ENCODE measurements around the gene NCAPH2. TPM values are rescaled to one million over a fixed set of nuclear protein-coding genes. Genes with fewer than 3 reads are reported as not detected.

NCAPH2 gene
- total and polyA plus RNA-seq, 3 experiments from 2014 or later, result 36.5 to 165 (median 155) TPM

DNA sequence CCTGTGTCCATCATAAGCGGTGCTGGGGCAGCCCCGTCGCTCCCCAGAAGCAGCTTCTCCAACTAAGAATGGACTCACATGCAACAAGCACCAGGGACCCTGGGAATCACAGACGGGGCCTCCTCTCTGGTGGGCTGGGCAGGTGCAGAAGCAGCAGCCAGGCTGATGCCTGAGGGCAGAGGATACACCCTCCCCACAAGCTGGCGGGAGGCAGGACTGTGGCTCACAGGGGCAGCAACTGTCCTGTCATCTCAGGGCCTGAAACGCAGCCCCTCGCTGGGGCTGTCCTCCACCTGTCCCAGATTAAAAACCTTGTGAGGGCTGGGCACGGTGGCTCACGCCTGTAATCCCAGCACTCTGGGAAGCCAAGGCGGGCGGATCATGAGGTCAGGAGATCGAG, 30.1 kb upstream of the NCAPH2 start:
- H3K9me3 ChIP-seq (ENCODE audit: low read length), result no peaks in the 10 kb centered on the region
- Mint-ChIP-seq H3K4me1 (peaks cover 21 to 26% (median 22%) of the 10 kb centered on the region in 3 donors), H3K27me3 (no peaks in the 10 kb centered on the region), H3K27ac (peak overlapping the region in 2 of 8 donors; percentile 79 to 91), H3K9me3 (no peaks in the 10 kb centered on the region), H3K4me3 (peak overlapping the region in 3 of 7 donors; percentile 23 to 87 (median 45)), H3K36me3 (peaks cover 0 to 11% (median 0%) of the 10 kb centered on the region in 3 donors)
- no peaks in the 10 kb centered on the region for H3K27me3 ChIP-seq (ENCODE audit: insufficient read depth, low read length, poor library complexity, severe bottlenecking)
- ChIA-PET POLR2A (no interaction called here), CTCF (interaction anchor here (1.1 to 1.4 kb wide), 2 partner anchors 30 to 48 kb away, joined by 3 read pairs; partner anchors contain the start of genes LMF2 and SCO2)
- no peak overlapping the region for H3K4me3 ChIP-seq (ENCODE audit: low read length)
- no peak overlapping the region for H3K27ac ChIP-seq (ENCODE audit: low read depth, low read length)
- no peak for DNase-seq
- peaks cover 17% of the 10 kb centered on the region for H3K4me1 ChIP-seq (ENCODE audit: insufficient read depth, low read length)
- no peaks in the 10 kb centered on the region for H3K36me3 ChIP-seq (ENCODE audit: insufficient read depth, low read length)

DNA sequence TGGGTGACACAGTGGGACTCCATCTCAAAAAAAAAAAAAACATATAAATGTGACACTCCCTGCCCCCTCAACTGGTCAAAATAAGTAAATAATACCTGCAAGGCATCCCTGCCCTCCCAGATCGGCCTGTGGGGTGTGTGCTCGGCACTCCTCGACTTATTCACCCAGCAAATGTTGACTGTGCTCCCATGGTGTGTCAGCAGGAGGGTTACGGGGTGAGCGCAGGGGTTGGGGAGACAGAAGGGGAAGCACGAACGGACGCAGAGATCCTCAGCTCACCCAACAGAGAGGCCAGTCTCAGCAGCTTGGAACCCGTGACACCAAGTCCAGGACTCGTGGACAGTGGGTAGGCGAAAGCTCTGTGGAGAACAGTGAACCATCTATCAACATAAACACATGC, 28.3 kb upstream of the NCAPH2 start:
- no peaks in the 10 kb centered on the region for H3K27me3 ChIP-seq (ENCODE audit: insufficient read depth, low read length, poor library complexity, severe bottlenecking)
- Mint-ChIP-seq H3K9me3 (no peaks in the 10 kb centered on the region), H3K4me3 (peak overlapping the region; percentile 7 to 85 (median 72)), H3K27me3 (no peaks in the 10 kb centered on the region), H3K36me3 (no peaks in the 10 kb centered on the region), H3K4me1 (peaks cover 7 to 13% (median 9%) of the 10 kb centered on the region in 3 donors), H3K27ac (peak overlapping the region in 5 of 8 donors; percentile 23 to 81 (median 52))
- H3K27ac ChIP-seq (ENCODE audit: low read depth, low read length), result no peak overlapping the region
- H3K9me3 ChIP-seq (ENCODE audit: low read length), result no peaks in the 10 kb centered on the region
- ChIA-PET CTCF (interaction anchor here (0.7 to 2.1 kb wide), 4 partner anchors 10 to 138 kb away, joined by 3 to 6 read pairs (median 4); partner anchors contain the start of gene SCO2), POLR2A (interaction anchor here (1.0 kb wide), 1 partner anchor 10 kb away, joined by 3 read pairs; no protein-coding TSS in a partner anchor)
- no peaks in the 10 kb centered on the region for H3K36me3 ChIP-seq (ENCODE audit: insufficient read depth, low read length)
- H3K4me1 ChIP-seq (ENCODE audit: insufficient read depth, low read length), result peaks cover 5% of the 10 kb centered on the region
- H3K4me3 ChIP-seq (ENCODE audit: low read length), result no peak overlapping the region
- no peak for DNase-seq

DNA sequence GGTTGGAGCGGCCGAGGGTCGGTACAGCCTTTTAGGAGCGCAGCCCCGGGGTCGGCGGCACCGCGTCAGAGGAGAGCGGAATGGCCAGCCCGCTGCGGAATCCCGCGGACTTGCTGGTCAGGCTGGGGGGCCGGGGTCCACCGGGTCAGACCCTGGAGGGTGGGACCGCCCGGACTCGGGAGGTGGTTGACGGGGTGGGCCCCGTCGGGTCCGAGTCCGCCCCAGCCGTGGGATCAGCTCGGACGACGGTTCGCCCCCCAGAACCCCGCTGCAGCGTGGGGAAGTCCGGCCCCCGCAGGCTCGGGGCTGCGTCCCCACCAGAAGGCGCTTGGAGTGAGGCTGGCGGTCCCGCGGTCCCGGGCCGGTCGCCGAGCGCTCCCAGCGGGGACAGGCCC, 27.0 kb upstream of the NCAPH2 start:
- no peak for DNase-seq
- no peak overlapping the region for H3K4me3 ChIP-seq (ENCODE audit: low read length)
- peak overlapping the region in 6 of 7 donors; percentile 50 to 73 (median 62) for H3K4me3 Mint-ChIP-seq
- no peaks in the 10 kb centered on the region for H3K9me3 ChIP-seq (ENCODE audit: low read length)
- no peak overlapping the region for H3K27ac ChIP-seq (ENCODE audit: low read depth, low read length)
- no peaks in the 10 kb centered on the region for H3K27me3 ChIP-seq (ENCODE audit: insufficient read depth, low read length, poor library complexity, severe bottlenecking)
- POLR2A ChIA-PET, result interaction anchor here (0.7 to 1.0 kb wide), 2 partner anchors 11 to 44 kb away, joined by 5 to 6 read pairs; partner anchors contain the start of gene SCO2
- H3K9me3 Mint-ChIP-seq, result no peaks in the 10 kb centered on the region
- CTCF ChIA-PET, result interaction anchor here (2.1 kb wide), 1 partner anchor 45 kb away, joined by 5 read pairs; the partner anchor contains the start of gene SCO2
- peaks cover 7 to 8% (median 7%) of the 10 kb centered on the region in 3 donors for H3K4me1 Mint-ChIP-seq
- H3K36me3 ChIP-seq (ENCODE audit: insufficient read depth, low read length), result no peaks in the 10 kb centered on the region
- H3K36me3 Mint-ChIP-seq, result no peaks in the 10 kb centered on the region
- no peak overlapping the region for H3K27ac Mint-ChIP-seq
- H3K4me1 ChIP-seq (ENCODE audit: insufficient read depth, low read length), result no peaks in the 10 kb centered on the region
- peaks cover 2 to 7% of the 10 kb centered on the region in 2 donors for H3K27me3 Mint-ChIP-seq

DNA sequence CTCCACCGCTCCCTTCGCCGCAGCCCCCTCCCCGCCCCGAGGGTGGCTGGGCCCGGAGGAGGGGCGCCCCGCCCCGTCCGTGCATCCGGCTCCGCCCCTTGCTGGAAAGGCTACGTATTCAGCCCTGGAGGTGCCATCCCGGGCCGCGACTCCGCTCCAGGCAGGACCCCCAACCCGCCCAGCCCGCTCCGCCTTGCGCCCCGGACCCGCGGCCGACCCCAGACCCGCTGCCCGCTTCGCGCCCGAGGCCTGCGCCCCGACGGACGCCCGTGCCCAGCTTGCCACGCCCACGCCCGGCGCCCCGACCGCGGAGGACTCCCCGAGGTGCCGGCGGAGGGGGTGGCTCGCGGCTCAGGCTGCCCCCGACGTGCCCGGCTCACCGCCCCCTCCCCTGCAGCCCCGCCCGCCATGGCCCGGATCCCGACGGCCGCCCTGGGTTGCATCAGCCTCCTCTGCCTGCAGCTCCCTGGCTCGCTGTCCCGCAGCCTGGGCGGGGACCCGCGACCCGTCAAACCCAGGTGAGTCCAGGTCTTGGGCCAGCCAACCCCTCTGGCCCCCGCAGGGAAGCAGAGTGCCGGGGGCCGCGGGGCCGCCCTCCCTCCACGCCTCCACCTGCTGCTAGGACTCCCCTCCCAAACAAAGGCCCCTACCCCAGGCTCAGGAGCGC, 26.5 kb upstream of the NCAPH2 start, which contains the start of gene ADM2:
Gene ADM2 (plus strand): TSS at position 104 of the 667 bp plus-strand sequence. CDS start 305 bp downstream, at position 409.
- peaks cover 7 to 8% (median 7%) of the 10 kb centered on the region in 3 donors for H3K4me1 Mint-ChIP-seq
- no peaks in the 10 kb centered on the region for H3K36me3 Mint-ChIP-seq
- H3K27me3 ChIP-seq (ENCODE audit: insufficient read depth, low read length, poor library complexity, severe bottlenecking), result no peaks in the 10 kb centered on the region
- ChIA-PET POLR2A (interaction anchor here (0.7 to 1.0 kb wide), 2 partner anchors 11 to 44 kb away, joined by 5 to 6 read pairs; partner anchors contain the start of gene SCO2), CTCF (interaction anchor here (2.1 kb wide), 1 partner anchor 44 kb away, joined by 5 read pairs; the partner anchor contains the start of gene SCO2)
- H3K27me3 Mint-ChIP-seq, result peaks cover 4 to 11% of the 10 kb centered on the region in 2 donors
- H3K4me3 Mint-ChIP-seq, result peak within 1 kb of the TSS; percentile 70 to 85 (median 72)
- H3K4me1 ChIP-seq (ENCODE audit: insufficient read depth, low read length), result no peaks in the 10 kb centered on the region
- peak within 1 kb of the TSS; percentile 47 for H3K4me3 ChIP-seq (ENCODE audit: low read length)
- H3K9me3 Mint-ChIP-seq, result no peaks in the 10 kb centered on the region
- no peaks in the 10 kb centered on the region for H3K36me3 ChIP-seq (ENCODE audit: insufficient read depth, low read length)
- peak; percentile 56 to 79 (median 62) for DNase-seq
- H3K9me3 ChIP-seq (ENCODE audit: low read length), result no peaks in the 10 kb centered on the region
- no peak within 1 kb of the TSS for H3K27ac ChIP-seq (ENCODE audit: low read depth, low read length)
- H3K27ac Mint-ChIP-seq, result peak within 1 kb of the TSS in 2 of 8 donors; percentile 62 to 78

DNA sequence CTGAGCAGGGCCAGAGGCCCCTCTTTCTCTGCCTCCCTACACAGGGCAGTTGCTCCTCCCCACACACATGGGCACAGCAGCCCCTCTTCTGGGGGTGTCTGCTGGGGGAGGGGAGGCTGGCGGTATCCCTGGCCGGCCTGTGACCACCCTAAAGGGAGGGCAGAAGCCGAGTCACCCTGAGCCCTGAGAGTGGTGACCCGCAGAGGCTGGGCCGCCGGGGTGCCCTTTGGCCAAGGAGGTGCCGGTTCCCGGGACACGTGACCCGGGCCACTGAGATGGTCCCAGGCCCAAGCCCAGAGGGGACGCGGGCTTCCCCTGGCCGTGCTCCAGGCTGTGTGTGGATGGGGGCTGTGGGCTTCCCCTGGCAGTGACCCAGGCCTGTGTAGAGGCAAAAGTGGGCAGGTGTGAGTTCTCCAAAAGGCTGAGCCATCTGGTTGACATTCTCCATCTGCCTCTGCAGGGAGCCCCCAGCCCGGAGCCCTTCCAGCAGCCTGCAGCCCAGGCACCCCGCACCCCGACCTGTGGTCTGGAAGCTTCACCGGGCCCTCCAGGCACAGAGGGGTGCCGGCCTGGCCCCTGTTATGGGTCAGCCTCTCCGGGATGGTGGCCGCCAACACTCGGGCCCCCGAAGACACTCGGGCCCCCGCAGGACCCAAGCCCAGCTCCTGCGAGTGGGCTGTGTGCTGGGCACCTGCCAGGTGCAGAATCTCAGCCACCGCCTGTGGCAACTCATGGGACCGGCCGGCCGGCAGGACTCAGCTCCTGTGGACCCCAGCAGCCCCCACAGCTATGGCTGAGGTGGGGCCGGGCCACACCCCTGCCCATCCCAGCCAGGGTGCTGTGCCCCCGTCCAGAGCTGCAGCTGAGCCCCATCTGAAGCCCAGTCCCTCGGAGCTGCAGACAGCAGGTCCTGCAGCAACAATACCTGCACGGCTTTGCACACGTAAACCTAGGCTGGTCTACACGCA, 25.6 kb upstream of the NCAPH2 start:
- Mint-ChIP-seq H3K27me3 (peaks cover 4 to 11% of the 10 kb centered on the region in 2 donors), H3K36me3 (no peaks in the 10 kb centered on the region), H3K4me3 (peak overlapping the region in 6 of 7 donors; percentile 49 to 84 (median 69)), H3K4me1 (peaks cover 7 to 8% (median 7%) of the 10 kb centered on the region in 3 donors), H3K9me3 (no peaks in the 10 kb centered on the region), H3K27ac (peak overlapping the region in 1 of 8 donors; percentile 29)
- CTCF ChIA-PET, result interaction anchor here (1.0 to 1.3 kb wide), 2 partner anchors 9 to 140 kb away, joined by 4 read pairs; no protein-coding TSS in a partner anchor
- Histone ChIP-seq H3K9me3 (ENCODE audit: low read length) (no peaks in the 10 kb centered on the region), H3K27me3 (ENCODE audit: insufficient read depth, low read length, poor library complexity, severe bottlenecking) (no peaks in the 10 kb centered on the region), H3K27ac (ENCODE audit: low read depth, low read length) (no peak overlapping the region), H3K36me3 (ENCODE audit: insufficient read depth, low read length) (no peaks in the 10 kb centered on the region), H3K4me1 (ENCODE audit: insufficient read depth, low read length) (no peaks in the 10 kb centered on the region), H3K4me3 (ENCODE audit: low read length) (peak overlapping the region; percentile 47)
- POLR2A ChIA-PET, result interaction anchor here (1.0 kb wide), 1 partner anchor 43 kb away, joined by 6 read pairs; the partner anchor contains the start of gene SCO2
- DNase-seq, result no peak

DNA sequence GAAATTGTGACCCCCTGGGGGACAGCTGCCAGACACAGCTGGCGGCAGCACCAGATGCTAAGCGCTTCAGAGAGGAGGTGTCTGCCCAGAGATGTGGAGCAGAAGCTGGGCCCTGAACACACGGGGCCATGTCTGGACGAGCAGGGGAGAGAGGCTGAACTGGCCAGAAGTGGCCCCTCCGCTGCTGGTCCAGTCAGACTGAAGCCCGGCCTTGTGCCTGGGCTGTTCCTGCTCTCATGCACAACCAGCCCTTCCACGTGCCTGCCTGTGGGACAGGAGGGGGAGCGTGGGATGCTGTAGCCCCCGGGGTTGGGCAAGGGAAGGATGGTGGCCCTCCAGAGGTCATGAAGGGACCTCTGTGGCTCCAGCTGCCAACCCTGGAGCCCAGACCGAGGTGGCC, 24.9 kb upstream of the NCAPH2 start:
- CTCF ChIA-PET, result interaction anchor here (1.0 to 1.3 kb wide), 2 partner anchors 10 to 141 kb away, joined by 4 read pairs; no protein-coding TSS in a partner anchor
- POLR2A ChIA-PET, result interaction anchor here (0.6 kb wide), 1 partner anchor 10 kb away, joined by 4 read pairs; no protein-coding TSS in a partner anchor
- Mint-ChIP-seq H3K4me1 (peaks cover 7 to 8% (median 7%) of the 10 kb centered on the region in 3 donors), H3K27me3 (peaks cover 4 to 11% of the 10 kb centered on the region in 2 donors), H3K36me3 (no peaks in the 10 kb centered on the region), H3K27ac (peak overlapping the region in 1 of 8 donors; percentile 24), H3K9me3 (no peaks in the 10 kb centered on the region), H3K4me3 (peak overlapping the region in 2 of 7 donors; percentile 23 to 25)
- Histone ChIP-seq H3K27ac (ENCODE audit: low read depth, low read length) (no peak overlapping the region), H3K36me3 (ENCODE audit: insufficient read depth, low read length) (no peaks in the 10 kb centered on the region), H3K4me1 (ENCODE audit: insufficient read depth, low read length) (no peaks in the 10 kb centered on the region), H3K4me3 (ENCODE audit: low read length) (no peak overlapping the region), H3K9me3 (ENCODE audit: low read length) (no peaks in the 10 kb centered on the region), H3K27me3 (ENCODE audit: insufficient read depth, low read length, poor library complexity, severe bottlenecking) (no peaks in the 10 kb centered on the region)
- no peak for DNase-seq

DNA sequence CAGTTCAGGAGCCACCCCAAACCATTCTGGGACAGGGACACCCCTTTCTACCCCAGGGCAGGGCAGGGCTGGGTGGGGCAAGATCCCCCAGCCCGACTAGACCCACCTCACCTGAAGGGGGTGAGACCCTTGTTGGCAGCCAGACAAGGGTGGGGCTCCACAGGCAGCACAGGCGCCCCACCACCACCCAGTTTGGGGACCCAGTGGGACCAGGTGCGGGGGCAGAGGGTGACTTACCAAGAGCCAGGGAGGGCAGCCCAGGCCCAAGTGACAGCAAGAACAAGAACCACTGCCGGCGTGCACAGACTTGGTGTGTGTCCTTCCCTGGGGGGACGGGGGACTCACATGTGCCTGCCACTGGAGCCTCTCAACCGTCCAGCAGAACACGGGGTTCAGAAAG, 24.5 kb upstream of the NCAPH2 start:
- H3K4me1 ChIP-seq (ENCODE audit: insufficient read depth, low read length), result no peaks in the 10 kb centered on the region
- no peaks in the 10 kb centered on the region for H3K9me3 ChIP-seq (ENCODE audit: low read length)
- Mint-ChIP-seq H3K27ac (no peak overlapping the region), H3K27me3 (peaks cover 4 to 11% of the 10 kb centered on the region in 2 donors), H3K36me3 (no peaks in the 10 kb centered on the region), H3K9me3 (no peaks in the 10 kb centered on the region), H3K4me1 (peaks cover 7 to 8% (median 7%) of the 10 kb centered on the region in 3 donors), H3K4me3 (no peak overlapping the region)
- no peak for DNase-seq
- H3K4me3 ChIP-seq (ENCODE audit: low read length), result no peak overlapping the region
- H3K27me3 ChIP-seq (ENCODE audit: insufficient read depth, low read length, poor library complexity, severe bottlenecking), result no peaks in the 10 kb centered on the region
- H3K36me3 ChIP-seq (ENCODE audit: insufficient read depth, low read length), result no peaks in the 10 kb centered on the region
- H3K27ac ChIP-seq (ENCODE audit: low read depth, low read length), result no peak overlapping the region
- ChIA-PET POLR2A (interaction anchor here (0.6 kb wide), 1 partner anchor 9 kb away, joined by 4 read pairs; no protein-coding TSS in a partner anchor), CTCF (interaction anchor here (0.8 to 3.3 kb wide), 4 partner anchors 10 to 141 kb away, joined by 3 to 11 read pairs (median 4); no protein-coding TSS in a partner anchor)
